Thyroid gland (tissue), 4 donors: ENCODE data around the gene MPI. TPM values are rescaled to one million over a fixed set of nuclear protein-coding genes. Genes with fewer than 3 reads are reported as not detected.
A peak's percentile ranks its signal among the peaks of the same experiment; 100 is the strongest.

Experiments used
- DNase-seq, 2 donors: peaks; one replicate each; pipeline ENCODE4 v3.0.0-alpha.2; 2019
- H3K27ac ChIP-seq, 3 donors: fragments of 200-600 bp; sonication (generic); 1 replicate in 2 of 3; 2 replicates in 1 of 3; pipeline ENCODE4 v1.5.1; 2016 to 2019; ENCODE audit warnings: mild to moderate bottlenecking in 1 of 3, moderate library complexity in 1 of 3
- H3K27me3 ChIP-seq: fragments of 200-600 bp; sonication (generic); one replicate; pipeline ENCODE4 v1.5.1; 2019
- H3K36me3 ChIP-seq, 2 donors: fragments of 200-600 bp; sonication (generic); one replicate each; pipeline ENCODE4 v1.5.1; 2016 to 2019
- H3K4me1 ChIP-seq, 2 donors: fragments of 200-600 bp; sonication (generic); one replicate each; pipeline ENCODE4 v1.5.1; 2017 to 2019
- H3K4me3 ChIP-seq, 3 donors: fragments of 200-600 bp; sonication (generic); replicated peaks in 1 of 3; 1 replicate in 2 of 3; 2 replicates in 1 of 3; pipeline ENCODE4 v1.5.1; 2016; ENCODE audit warnings: mild to moderate bottlenecking in 1 of 3
- H3K9me3 ChIP-seq: fragments of 200-600 bp; sonication (generic); one replicate; pipeline ENCODE4 v1.5.1; 2017
- POLR2A ChIP-seq, 2 donors: fragments of 450-650 bp; IDR thresholded peaks; one replicate each; pipeline ENCODE4 v1.6.1; 2017; ENCODE audit warnings: antibody characterized with exemption in 2 of 2, mild to moderate bottlenecking in 2 of 2, moderate library complexity in 1 of 2
- WGBS, 2 donors: methylation state at CpG; one replicate each; pipeline ENCODE4 v1.1.5; 2017; 5-methylcytosine and 5-hydroxymethylcytosine counted together
- intact Hi-C: fragments of 100-400 bp; cut with DNase I; formaldehyde crosslinking; loops from one replicate; pipeline ENCODE4 v1.15.1; 2023
- total RNA-seq, 4 donors: library from RNA; depleted of rRNA; stranded (reverse); fragments of >200 nt; gene quantifications; one replicate each; pipeline ENCODE4 v1.2.3, GENCODE V29; 2016
- TF ChIP-seq, protein P1 (sequence below), 6 experiments: fragments of 200-600 bp in 3 of 6; fragments of 450-650 bp in 3 of 6; sonication (generic) in 3 of 6; IDR thresholded peaks; one replicate each; pipeline ENCODE4 v1.5.1; 2016 to 2019; ENCODE audit warnings: antibody characterized with exemption in 6 of 6, mild to moderate bottlenecking in 2 of 6, inconsistent platforms in 1 of 6, moderate library complexity in 1 of 6

MPI gene
- total RNA-seq, 4 donors from 2014 or later, result 72.2 to 91.1 (median 88.5) TPM

DNA sequence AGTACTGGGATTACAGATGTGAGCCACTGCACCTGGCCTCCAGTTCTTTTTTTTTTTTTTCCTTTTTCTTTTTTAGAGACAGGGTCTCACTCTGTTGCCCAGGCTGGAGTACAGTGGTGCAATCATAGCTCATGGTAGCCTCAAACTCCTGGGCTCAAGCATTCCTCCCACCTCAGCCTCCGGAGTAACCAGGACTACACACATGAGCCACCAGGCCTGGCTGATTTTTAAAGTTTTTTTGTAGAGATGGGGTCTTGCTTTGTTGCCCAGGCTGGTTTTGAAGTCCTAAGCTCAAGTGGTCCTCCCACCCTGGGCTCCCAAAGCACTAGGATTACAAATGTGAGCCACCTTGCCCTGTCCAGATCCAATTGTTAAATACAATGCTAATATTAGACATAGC is 33.3 kb upstream of the MPI start:
- DNase-seq, result no peak
- Histone ChIP-seq H3K4me3 (no peak overlapping the region), H3K36me3 (peaks cover 21 to 27% of the 10 kb centered on the region in 2 donors), H3K27me3 (no peaks in the 10 kb centered on the region), H3K27ac (peak overlapping the region in 1 of 3 donors; percentile 28), H3K9me3 (no peaks in the 10 kb centered on the region), H3K4me1 (peaks cover 25 to 37% of the 10 kb centered on the region in 2 donors)
- TF ChIP-seq POLR2A (IDR thresholded peaks at IDR 0.05), result no peak
- TF ChIP-seq, protein P1, sequence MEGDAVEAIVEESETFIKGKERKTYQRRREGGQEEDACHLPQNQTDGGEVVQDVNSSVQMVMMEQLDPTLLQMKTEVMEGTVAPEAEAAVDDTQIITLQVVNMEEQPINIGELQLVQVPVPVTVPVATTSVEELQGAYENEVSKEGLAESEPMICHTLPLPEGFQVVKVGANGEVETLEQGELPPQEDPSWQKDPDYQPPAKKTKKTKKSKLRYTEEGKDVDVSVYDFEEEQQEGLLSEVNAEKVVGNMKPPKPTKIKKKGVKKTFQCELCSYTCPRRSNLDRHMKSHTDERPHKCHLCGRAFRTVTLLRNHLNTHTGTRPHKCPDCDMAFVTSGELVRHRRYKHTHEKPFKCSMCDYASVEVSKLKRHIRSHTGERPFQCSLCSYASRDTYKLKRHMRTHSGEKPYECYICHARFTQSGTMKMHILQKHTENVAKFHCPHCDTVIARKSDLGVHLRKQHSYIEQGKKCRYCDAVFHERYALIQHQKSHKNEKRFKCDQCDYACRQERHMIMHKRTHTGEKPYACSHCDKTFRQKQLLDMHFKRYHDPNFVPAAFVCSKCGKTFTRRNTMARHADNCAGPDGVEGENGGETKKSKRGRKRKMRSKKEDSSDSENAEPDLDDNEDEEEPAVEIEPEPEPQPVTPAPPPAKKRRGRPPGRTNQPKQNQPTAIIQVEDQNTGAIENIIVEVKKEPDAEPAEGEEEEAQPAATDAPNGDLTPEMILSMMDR (IDR thresholded peaks at IDR 0.05), result no peak
- intact Hi-C loops, result no loop called here
- WGBS, 2 donors, result 94 to 100% methylated on average over 1 of the region's 1 CpG

GRCh38 chr15:74857082-74857655 is 32.7 kb upstream of the MPI start:
- 24 to 28% methylated on average over 2 to 5 of the region's 5 CpGs for WGBS, 2 donors
- Histone ChIP-seq H3K9me3 (no peaks in the 10 kb centered on the region), H3K36me3 (peaks cover 15 to 21% of the 10 kb centered on the region in 2 donors), H3K4me3 (no peak overlapping the region), H3K27ac (peak overlapping the region; percentile 11 to 52 (median 28)), H3K27me3 (no peaks in the 10 kb centered on the region), H3K4me1 (peaks cover 25 to 37% of the 10 kb centered on the region in 2 donors)
- TF ChIP-seq, protein P1 (IDR thresholded peaks at IDR 0.05), result no peak
- no peak for TF ChIP-seq POLR2A (IDR thresholded peaks at IDR 0.05)
- intact Hi-C loops, result no loop called here
- DNase-seq, result peak; percentile 26 to 38

DNA sequence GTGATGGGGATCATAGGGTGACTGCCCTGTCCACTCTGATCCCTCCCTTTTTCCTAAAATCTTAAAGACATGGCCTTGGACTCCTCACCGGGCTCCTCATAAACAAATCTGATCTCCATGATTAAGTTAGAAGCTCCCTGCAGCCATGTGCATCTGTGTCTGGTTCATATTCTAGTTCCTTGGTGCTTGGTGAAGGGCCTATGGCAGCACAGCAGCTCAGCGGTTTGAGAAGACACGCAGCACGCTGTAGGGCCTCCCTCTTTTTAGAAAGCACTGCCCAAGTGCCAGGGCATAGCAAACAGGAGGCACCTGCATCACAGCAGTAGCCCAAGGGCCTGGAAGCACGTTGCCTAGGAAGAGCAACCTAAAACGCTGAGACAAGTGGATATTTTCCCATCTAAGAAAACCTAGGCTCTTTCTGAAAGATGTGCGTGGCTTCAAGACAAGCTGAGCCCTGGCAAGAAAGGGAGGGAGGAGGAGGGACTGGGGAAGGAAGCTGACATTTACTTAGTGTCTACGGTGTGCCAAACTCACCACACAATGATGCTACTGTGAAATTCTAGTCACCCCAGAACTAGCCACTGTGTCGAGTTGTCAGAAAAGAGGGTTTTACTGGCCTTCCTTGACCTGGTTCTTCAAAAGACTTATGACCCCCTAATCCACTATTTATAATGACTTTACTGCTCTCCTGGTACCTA is 32.0 kb upstream of the MPI start:
- no peak for DNase-seq
- H3K4me3 ChIP-seq, result no peak overlapping the region
- peaks cover 12 to 14% of the 10 kb centered on the region in 2 donors for H3K36me3 ChIP-seq
- no peaks in the 10 kb centered on the region for H3K9me3 ChIP-seq
- H3K27ac ChIP-seq, result peak overlapping the region in 2 of 3 donors; percentile 28 to 52
- intact Hi-C loops, result no loop called here
- H3K27me3 ChIP-seq, result no peaks in the 10 kb centered on the region
- 76 to 82% methylated on average over 8 to 9 of the region's 9 CpGs for WGBS, 2 donors
- TF ChIP-seq POLR2A (IDR thresholded peaks at IDR 0.05), result no peak
- TF ChIP-seq, protein P1 (IDR thresholded peaks at IDR 0.05), result no peak
- H3K4me1 ChIP-seq, result peaks cover 25 to 37% of the 10 kb centered on the region in 2 donors

GRCh38 chr15:74858369-74858740 is 31.5 kb upstream of the MPI start:
- WGBS, 2 donors, result 86 to 92% methylated on average over 4 of the region's 4 CpGs
- no peak for DNase-seq
- no peaks in the 10 kb centered on the region for H3K9me3 ChIP-seq
- H3K4me1 ChIP-seq, result peaks cover 25 to 40% of the 10 kb centered on the region in 2 donors
- H3K4me3 ChIP-seq, result no peak overlapping the region
- TF ChIP-seq, protein P1 (IDR thresholded peaks at IDR 0.05), result no peak
- peak overlapping the region in 1 of 3 donors; percentile 28 for H3K27ac ChIP-seq
- intact Hi-C loops, result no loop called here
- no peaks in the 10 kb centered on the region for H3K27me3 ChIP-seq
- H3K36me3 ChIP-seq, result peaks cover 7 to 9% of the 10 kb centered on the region in 2 donors
